Caco-2 (cell line): ENCODE results near the gene ANKS3. TPM values are rescaled to one million over a fixed set of nuclear protein-coding genes. Genes with fewer than 3 reads are reported as not detected.

Experiments used
- BruUV-seq: library from RNA; stranded (reverse); fragments of 400-500 nt; replicated peaks from 2 replicates; lab custom pipeline; 2021; lab: Mats Ljungman, UMichigan
- CTCF ChIA-PET: fragments of 300-600 bp; sonication (Branson Sonifier 250); formaldehyde crosslinking; loops from one replicate; lab custom pipeline; 2022; ENCODE audit warnings: antibody characterized with exemption; lab: Charles Lee
- POLR2A ChIA-PET: fragments of 300-600 bp; sonication (Branson Sonifier 250); formaldehyde crosslinking; loops from one replicate; lab custom pipeline; 2022; ENCODE audit warnings: antibody characterized with exemption; lab: Charles Lee
- DNase-seq, 2 experiments: peaks; one replicate each; pipeline versions ENCODE4 v3.0.0 to v3.0.0-alpha.2; 2020 to 2022
- H3K27me3 ChIP-seq: replicated peaks from 2 replicates; pipeline ENCODE4 v1.6.0; 2011; ENCODE audit warnings: low read length; ENCODE audit not compliant: control insufficient read depth, insufficient read depth
- H3K36me3 ChIP-seq: 2 replicates; pipeline ENCODE4 v1.5.1; 2011; ENCODE audit warnings: low read length; ENCODE audit not compliant: control insufficient read depth, insufficient read depth
- H3K4me1 ChIP-seq: fragments of 250-450 bp; sonication (Bioruptor Pico); 2 replicates; pipeline ENCODE4 v1.5.1; 2020; ENCODE audit warnings: mild to moderate bottlenecking
- H3K4me3 ChIP-seq: 2 replicates; pipeline ENCODE4 v1.5.1; 2011; ENCODE audit warnings: low read depth, mild to moderate bottlenecking, control low read depth, low read length
- H3K9me3 ChIP-seq: fragments of 250-450 bp; sonication (Bioruptor Pico); 2 replicates; pipeline ENCODE4 v1.5.1; 2020; ENCODE audit warnings: mild to moderate bottlenecking, moderate library complexity
- H3K27ac Mint-ChIP-seq: one replicate; pipeline ENCODE4 v1.8.0; 2022; ENCODE audit warnings: mixed read lengths; ENCODE audit not compliant: unreplicated experiment
- H3K27me3 Mint-ChIP-seq: one replicate; pipeline ENCODE4 v1.8.0; 2022; ENCODE audit warnings: mixed read lengths; ENCODE audit not compliant: insufficient read depth, unreplicated experiment
- H3K36me3 Mint-ChIP-seq: one replicate; pipeline ENCODE4 v1.8.0; 2022; ENCODE audit warnings: mild to moderate bottlenecking, mixed read lengths; ENCODE audit not compliant: insufficient read depth, unreplicated experiment
- H3K4me1 Mint-ChIP-seq: one replicate; pipeline ENCODE4 v1.8.0; 2022; ENCODE audit warnings: low read depth, mixed read lengths; ENCODE audit not compliant: unreplicated experiment
- H3K4me3 Mint-ChIP-seq: one replicate; pipeline ENCODE4 v1.8.0; 2022; ENCODE audit warnings: mild to moderate bottlenecking, moderate library complexity, mixed read lengths; ENCODE audit not compliant: unreplicated experiment
- H3K9me3 Mint-ChIP-seq: one replicate; pipeline ENCODE4 v1.8.0; 2022; ENCODE audit warnings: mixed read lengths; ENCODE audit not compliant: unreplicated experiment
- CTCF ChIP-seq, 2 experiments: fragments of 200-600 bp in 1 of 2; IDR thresholded peaks; 1 replicate in 1 of 2; 2 replicates in 1 of 2; pipeline versions ENCODE4 v1.5.1 to v1.8.0; 2011 to 2022; ENCODE audit warnings: antibody characterized with exemption in 1 of 2, control low read depth in 1 of 2, inconsistent platforms in 1 of 2, low read depth in 1 of 2, low read length in 1 of 2, mild to moderate bottlenecking in 1 of 2, moderate library complexity in 1 of 2; ENCODE audit not compliant: insufficient read depth in 1 of 2, severe bottlenecking in 1 of 2, unreplicated experiment in 1 of 2
- intact Hi-C: fragments of 100-400 bp; cut with micrococcal nuclease; formaldehyde crosslinking; loops from one replicate; pipeline ENCODE4 v1.10.0; 2022; ENCODE audit not compliant: unreplicated experiment
- total RNA-seq: library from RNA; stranded (reverse); gene quantifications from 2 replicates; pipeline ENCODE4 v1.2.3, GENCODE V29; 2022

The ANKS3 gene
- total RNA-seq, 1 experiment from 2014 or later, result 28.1 TPM

- Histone ChIP-seq H3K36me3 (peaks cover 6% of the 10 kb centered on the region), H3K4me3 (no peak overlapping the region), H3K9me3 (0 out of 2 replicates have a peak, but pooled peaks cover 9% of the 10 kb centered on the region), H3K27me3 (no peaks in the 10 kb centered on the region), H3K4me1 (no peaks in the 10 kb centered on the region)
- H3K27ac Mint-ChIP-seq, result no peak overlapping the region
- no peak for DNase-seq
- intact Hi-C loops, result no loop called here
- no peak overlapping the region for H3K4me3 Mint-ChIP-seq
- H3K27me3 Mint-ChIP-seq, result no peaks in the 10 kb centered on the region
- TF ChIP-seq CTCF (IDR thresholded peaks at IDR 0.05; ENCODE audit: insufficient read depth in 1 of 2, low read depth in 1 of 2, low read length in 1 of 2, severe bottlenecking in 1 of 2, unreplicated experiment in 1 of 2), result no peak
- no peaks in the 10 kb centered on the region for H3K4me1 Mint-ChIP-seq
- ChIA-PET POLR2A (no interaction called here), CTCF (no interaction called here)
- BruUV-seq, result no TSS peak
- H3K36me3 Mint-ChIP-seq, result peaks cover 51% of the 10 kb centered on the region
- H3K9me3 Mint-ChIP-seq, result no peaks in the 10 kb centered on the region
These were observed 19.2 kb upstream of the ANKS3 start for GRCh38 chr16:4753227-4753626.

GRCh38 chr16:4752351-4753100 is 18.5 kb upstream of the ANKS3 start:
- no peak for DNase-seq
- BruUV-seq, result no TSS peak
- H3K36me3 Mint-ChIP-seq, result peaks cover 44% of the 10 kb centered on the region
- intact Hi-C loops, result no loop called here
- H3K9me3 ChIP-seq, result 0 out of 2 replicates have a peak, but pooled peaks cover 9% of the 10 kb centered on the region
- ChIA-PET POLR2A (no interaction called here), CTCF (no interaction called here)
- H3K4me1 Mint-ChIP-seq, result no peaks in the 10 kb centered on the region
- no peaks in the 10 kb centered on the region for H3K4me1 ChIP-seq
- H3K4me3 ChIP-seq, result no peak overlapping the region
- no peaks in the 10 kb centered on the region for H3K9me3 Mint-ChIP-seq
- H3K27me3 ChIP-seq, result no peaks in the 10 kb centered on the region
- no peak overlapping the region for H3K4me3 Mint-ChIP-seq
- no peak for TF ChIP-seq CTCF (IDR thresholded peaks at IDR 0.05; ENCODE audit: insufficient read depth in 1 of 2, low read depth in 1 of 2, low read length in 1 of 2, severe bottlenecking in 1 of 2, unreplicated experiment in 1 of 2)
- H3K27me3 Mint-ChIP-seq, result no peaks in the 10 kb centered on the region
- no peak overlapping the region for H3K27ac Mint-ChIP-seq
- peaks cover 6% of the 10 kb centered on the region for H3K36me3 ChIP-seq

DNA sequence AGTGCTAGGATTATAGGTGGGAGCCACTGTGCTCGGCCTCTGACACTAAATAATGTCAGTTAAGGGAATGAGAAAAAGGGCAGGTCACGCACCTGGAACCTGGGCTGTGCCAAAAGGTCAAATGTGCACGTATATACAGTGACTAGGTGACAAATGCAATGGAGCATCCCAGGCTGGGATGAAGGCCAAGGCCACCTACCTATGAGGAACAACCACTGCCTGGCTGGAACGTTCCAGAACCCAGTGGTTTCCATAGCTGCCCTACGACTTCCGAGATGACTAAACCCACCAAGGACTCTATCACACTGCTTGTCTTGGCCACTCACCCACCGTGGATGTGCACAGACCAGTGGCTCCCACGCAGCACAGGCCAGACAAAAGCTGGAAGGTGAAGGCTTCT is 16.8 kb upstream of the ANKS3 start:
- Histone ChIP-seq H3K36me3 (peaks cover 5% of the 10 kb centered on the region), H3K4me3 (no peak overlapping the region), H3K4me1 (no peaks in the 10 kb centered on the region), H3K9me3 (0 out of 2 replicates have a peak, but pooled peaks cover 8% of the 10 kb centered on the region), H3K27me3 (no peaks in the 10 kb centered on the region)
- Mint-ChIP-seq H3K4me1 (no peaks in the 10 kb centered on the region), H3K9me3 (no peaks in the 10 kb centered on the region), H3K27me3 (no peaks in the 10 kb centered on the region), H3K27ac (no peak overlapping the region), H3K36me3 (peaks cover 31% of the 10 kb centered on the region), H3K4me3 (no peak overlapping the region)
- POLR2A ChIA-PET, result no interaction called here
- BruUV-seq, result no TSS peak
- TF ChIP-seq CTCF (IDR thresholded peaks at IDR 0.05; ENCODE audit: insufficient read depth in 1 of 2, low read depth in 1 of 2, low read length in 1 of 2, severe bottlenecking in 1 of 2, unreplicated experiment in 1 of 2), result no peak
- no peak for DNase-seq
- intact Hi-C loops, result no loop called here
- CTCF ChIA-PET, result no interaction called here
